Neural progenitor cell (in vitro differentiated cells): ENCODE results near the gene ZFHX3. TPM values are rescaled to one million over a fixed set of nuclear protein-coding genes. Genes with fewer than 3 reads are reported as not detected.
"Not testable (repeated sequence)": the region's sequence is repeated elsewhere in the genome, so short reads cannot be mapped to it uniquely, and the experiment has no call there.

Experiments used
- DNase-seq: peaks from one replicate; pipeline ENCODE4 v3.0.0-alpha.2; 2016; ENCODE audit warnings: low spot score
- H2AFZ ChIP-seq: fragments of 200-600 bp; sonication (generic); replicated peaks from 2 replicates; pipeline ENCODE4 v1.6.1; 2016; ENCODE audit warnings: antibody characterized with exemption
- H3F3A ChIP-seq: fragments of 200-600 bp; sonication (generic); 2 replicates; pipeline ENCODE4 v1.6.1; 2016; ENCODE audit warnings: antibody characterized with exemption, low read depth
- H3K27ac ChIP-seq: fragments of 200-600 bp; sonication (generic); 2 replicates; pipeline ENCODE4 v1.5.1; 2016; ENCODE audit warnings: mild to moderate bottlenecking
- H3K27me3 ChIP-seq: fragments of 200-600 bp; sonication (generic); 2 replicates; pipeline ENCODE4 v1.6.1; 2016; ENCODE audit warnings: mild to moderate bottlenecking, moderate library complexity
- H3K36me3 ChIP-seq: fragments of 200-600 bp; sonication (generic); 2 replicates; pipeline ENCODE4 v1.5.1; 2016
- H3K4me1 ChIP-seq: fragments of 200-600 bp; sonication (generic); 2 replicates; pipeline ENCODE4 v1.6.1; 2016; ENCODE audit warnings: mixed run types
- H3K4me2 ChIP-seq: fragments of 200-600 bp; sonication (generic); 2 replicates; pipeline ENCODE4 v1.6.1; 2016
- H3K4me3 ChIP-seq: fragments of 200-600 bp; sonication (generic); 2 replicates; pipeline ENCODE4 v1.5.1; 2016
- H3K79me2 ChIP-seq: fragments of 200-600 bp; sonication (generic); 2 replicates; pipeline ENCODE4 v1.6.1; 2016; ENCODE audit warnings: low read depth
- H3K9ac ChIP-seq: fragments of 200-600 bp; sonication (generic); 2 replicates; pipeline ENCODE4 v1.6.1; 2016
- H3K9me3 ChIP-seq: fragments of 200-600 bp; sonication (generic); 2 replicates; pipeline ENCODE4 v1.5.1; 2016; ENCODE audit warnings: low read depth
- H4K20me1 ChIP-seq: fragments of 200-600 bp; sonication (generic); 2 replicates; pipeline ENCODE4 v1.6.1; 2016; ENCODE audit warnings: low read depth
- H3K27ac Mint-ChIP-seq: 3 replicates; pipeline ENCODE4 v1.8.0; 2021; ENCODE audit warnings: mixed read lengths
- H3K27me3 Mint-ChIP-seq: 2 replicates; pipeline ENCODE4 v1.8.0; 2022; ENCODE audit warnings: low read depth, mild to moderate bottlenecking, inconsistent platforms, moderate library complexity, mixed read lengths; ENCODE audit not compliant: insufficient read depth
- H3K36me3 Mint-ChIP-seq: 3 replicates; pipeline ENCODE4 v1.8.0; 2021; ENCODE audit warnings: mixed read lengths
- H3K4me1 Mint-ChIP-seq: 3 replicates; pipeline ENCODE4 v1.8.0; 2021; ENCODE audit warnings: mixed read lengths
- H3K4me3 Mint-ChIP-seq: 3 replicates; pipeline ENCODE4 v1.8.0; 2021; ENCODE audit warnings: mild to moderate bottlenecking, moderate library complexity, mixed read lengths
- H3K9me3 Mint-ChIP-seq: 3 replicates; pipeline ENCODE4 v1.8.0; 2020; ENCODE audit warnings: mixed read lengths
- EZH2 ChIP-seq: fragments of 200-600 bp; sonication (generic); IDR thresholded peaks from 2 replicates; pipeline ENCODE4 v1.6.1; 2017; ENCODE audit warnings: antibody characterized with exemption, mild to moderate bottlenecking, moderate library complexity
- EZH2phosphoT487 ChIP-seq: fragments of 200-600 bp; sonication (generic); IDR thresholded peaks from 2 replicates; pipeline ENCODE4 v1.6.1; 2017; ENCODE audit warnings: antibody characterized with exemption
- total RNA-seq: library from RNA; depleted of rRNA; stranded (reverse); fragments of >200 nt; gene quantifications from 2 replicates; pipeline ENCODE4 v1.2.3, GENCODE V29; 2015; ENCODE audit warnings: low replicate concordance
- TF ChIP-seq, protein P1 (sequence below): fragments of 200-600 bp; sonication (generic); IDR thresholded peaks from 2 replicates; pipeline ENCODE4 v1.5.1; 2017; ENCODE audit warnings: antibody characterized with exemption, mild to moderate bottlenecking

ZFHX3 gene
- total RNA-seq, 1 donor from 2014 or later = 2.4 TPM

DNA sequence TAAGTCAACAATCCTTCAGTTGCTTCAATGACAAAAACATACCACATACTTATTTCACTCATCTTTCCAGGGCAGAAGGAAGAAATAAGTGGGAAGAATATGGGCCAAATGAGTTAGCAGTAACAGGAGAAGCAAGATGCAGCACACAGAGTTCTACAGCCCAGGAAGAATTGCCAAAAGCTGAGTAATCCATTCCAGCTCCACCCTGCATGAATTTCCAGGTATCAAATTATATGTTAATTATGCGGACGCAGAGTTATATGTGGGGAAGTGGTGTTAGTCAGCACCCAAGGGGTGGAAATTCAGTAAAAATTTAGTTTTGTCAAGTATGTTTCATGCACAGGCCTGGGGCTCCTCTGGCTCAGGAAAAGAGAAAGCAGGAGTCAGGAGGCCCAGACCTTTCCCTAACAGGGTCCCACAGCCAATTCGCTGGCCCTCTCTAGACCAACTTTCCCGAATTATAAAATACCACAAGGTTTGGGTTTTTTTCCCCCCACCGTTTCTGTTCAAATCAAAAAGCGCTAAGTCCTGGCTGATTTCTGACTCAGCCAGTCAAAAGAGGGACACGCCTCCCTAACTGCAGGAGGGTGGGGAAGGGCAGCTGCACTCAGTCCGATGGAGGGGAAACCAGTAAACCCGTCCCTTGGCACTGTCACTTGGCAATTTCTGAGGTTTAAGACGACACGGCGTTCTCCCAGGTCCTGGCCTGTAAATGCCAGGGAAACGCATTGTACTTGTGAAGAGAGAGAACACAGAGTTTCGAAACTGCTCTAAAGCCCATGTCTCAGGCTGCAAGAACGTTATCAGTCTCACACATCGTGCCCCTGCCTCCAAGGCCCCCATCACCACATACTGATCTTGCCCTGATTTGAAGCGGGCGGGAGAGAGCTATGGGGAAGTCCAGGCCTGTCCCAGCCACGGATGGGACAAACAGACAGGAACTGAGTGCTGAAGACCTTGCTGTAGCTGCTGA, 58.1 kb downstream of the ZFHX3 start:
- Histone ChIP-seq H3F3A (peaks cover 29% of the 10 kb centered on the region), H3K4me2 (peak overlapping the region; percentile 20), H3K27me3 (no peaks in the 10 kb centered on the region), H2AFZ (no peak overlapping the region), H3K4me1 (peaks cover 48% of the 10 kb centered on the region), H4K20me1 (peaks cover 21% of the 10 kb centered on the region), H3K4me3 (no peak overlapping the region), H3K9me3 (no peaks in the 10 kb centered on the region), H3K27ac (no peak overlapping the region), H3K79me2 (no peaks in the 10 kb centered on the region), H3K36me3 (no peaks in the 10 kb centered on the region), H3K9ac (no peak overlapping the region)
- Mint-ChIP-seq H3K27me3 (peaks cover 5% of the 10 kb centered on the region), H3K4me1 (peaks cover 69% of the 10 kb centered on the region), H3K36me3 (no peaks in the 10 kb centered on the region), H3K4me3 (peak overlapping the region; percentile 39), H3K27ac (peak overlapping the region; percentile 58), H3K9me3 (no peaks in the 10 kb centered on the region)
- peak; percentile 45 for DNase-seq
- TF ChIP-seq EZH2 = no peak
- no peak for TF ChIP-seq EZH2phosphoT487
- TF ChIP-seq, protein P1, sequence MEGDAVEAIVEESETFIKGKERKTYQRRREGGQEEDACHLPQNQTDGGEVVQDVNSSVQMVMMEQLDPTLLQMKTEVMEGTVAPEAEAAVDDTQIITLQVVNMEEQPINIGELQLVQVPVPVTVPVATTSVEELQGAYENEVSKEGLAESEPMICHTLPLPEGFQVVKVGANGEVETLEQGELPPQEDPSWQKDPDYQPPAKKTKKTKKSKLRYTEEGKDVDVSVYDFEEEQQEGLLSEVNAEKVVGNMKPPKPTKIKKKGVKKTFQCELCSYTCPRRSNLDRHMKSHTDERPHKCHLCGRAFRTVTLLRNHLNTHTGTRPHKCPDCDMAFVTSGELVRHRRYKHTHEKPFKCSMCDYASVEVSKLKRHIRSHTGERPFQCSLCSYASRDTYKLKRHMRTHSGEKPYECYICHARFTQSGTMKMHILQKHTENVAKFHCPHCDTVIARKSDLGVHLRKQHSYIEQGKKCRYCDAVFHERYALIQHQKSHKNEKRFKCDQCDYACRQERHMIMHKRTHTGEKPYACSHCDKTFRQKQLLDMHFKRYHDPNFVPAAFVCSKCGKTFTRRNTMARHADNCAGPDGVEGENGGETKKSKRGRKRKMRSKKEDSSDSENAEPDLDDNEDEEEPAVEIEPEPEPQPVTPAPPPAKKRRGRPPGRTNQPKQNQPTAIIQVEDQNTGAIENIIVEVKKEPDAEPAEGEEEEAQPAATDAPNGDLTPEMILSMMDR = no peak

DNA sequence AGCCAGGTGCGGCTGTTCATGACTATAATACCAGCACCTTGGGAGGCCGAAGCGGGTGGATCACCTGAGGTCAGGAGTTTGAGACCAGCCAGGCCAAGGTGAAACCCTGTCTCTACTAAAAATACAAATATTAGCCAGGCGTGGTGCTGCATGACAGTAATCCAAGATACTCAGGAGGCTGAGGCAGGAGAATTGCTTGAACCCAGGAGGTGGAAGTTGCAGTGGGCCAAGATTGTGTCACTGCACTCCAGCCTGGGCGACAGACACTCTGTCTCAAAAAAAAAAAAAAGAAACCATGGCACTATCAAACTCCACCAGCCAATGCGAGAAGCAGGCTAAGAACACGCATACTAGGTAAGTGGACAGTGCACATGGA, 58.7 kb downstream of the ZFHX3 start:
- not testable (repeated sequence) for H3K27me3 ChIP-seq, H3K36me3 ChIP-seq, H3K27ac Mint-ChIP-seq, H3K27me3 Mint-ChIP-seq, H3K9me3 Mint-ChIP-seq, H3K9ac ChIP-seq, H3K9me3 ChIP-seq, H2AFZ ChIP-seq, H3K27ac ChIP-seq, H3K4me3 ChIP-seq, H3K36me3 Mint-ChIP-seq, H3K4me3 Mint-ChIP-seq, DNase-seq, H3K79me2 ChIP-seq
- Histone ChIP-seq H3K4me1 (peaks cover 41% of the 10 kb centered on the region), H4K20me1 (peaks cover 14% of the 10 kb centered on the region), H3F3A (peaks cover 22% of the 10 kb centered on the region), H3K4me2 (peak overlapping the region; percentile 20)
- peaks cover 64% of the 10 kb centered on the region for H3K4me1 Mint-ChIP-seq

DNA sequence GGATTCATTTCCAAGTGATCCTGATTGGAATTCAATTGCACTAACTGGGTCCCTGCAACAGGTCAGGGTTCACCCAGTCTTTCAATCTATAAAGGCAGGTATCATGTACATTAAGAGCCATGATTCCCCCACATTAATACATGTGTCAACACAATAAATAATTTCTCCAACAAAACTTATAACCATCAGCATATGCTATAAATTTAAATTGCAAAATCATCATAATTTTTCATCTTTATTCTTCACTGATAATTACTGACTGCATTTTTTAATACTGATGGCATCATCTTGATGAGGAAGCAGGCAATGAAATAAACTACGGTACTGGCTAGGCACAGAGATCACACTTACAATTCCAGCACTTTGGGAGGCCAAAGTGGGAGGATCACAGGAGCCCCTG, 59.4 kb downstream of the ZFHX3 start:
- Histone ChIP-seq H3K79me2 (no peaks in the 10 kb centered on the region), H3F3A (peaks cover 21% of the 10 kb centered on the region), H3K4me1 (peaks cover 36% of the 10 kb centered on the region), H4K20me1 (peaks cover 11% of the 10 kb centered on the region), H3K9me3 (no peaks in the 10 kb centered on the region), H3K27ac (no peak overlapping the region), H2AFZ (no peak overlapping the region), H3K36me3 (no peaks in the 10 kb centered on the region), H3K4me2 (no peak overlapping the region), H3K4me3 (no peak overlapping the region), H3K27me3 (no peaks in the 10 kb centered on the region), H3K9ac (no peak overlapping the region)
- H3K36me3 Mint-ChIP-seq = peaks cover 5% of the 10 kb centered on the region
- no peaks in the 10 kb centered on the region for H3K9me3 Mint-ChIP-seq
- H3K27me3 Mint-ChIP-seq = peaks cover 5% of the 10 kb centered on the region
- TF ChIP-seq, protein P1 = no peak
- TF ChIP-seq EZH2 (no peak), EZH2phosphoT487 (no peak)
- no peak for DNase-seq
- no peak overlapping the region for H3K4me3 Mint-ChIP-seq
- no peak overlapping the region for H3K27ac Mint-ChIP-seq
- H3K4me1 Mint-ChIP-seq = peaks cover 63% of the 10 kb centered on the region

DNA sequence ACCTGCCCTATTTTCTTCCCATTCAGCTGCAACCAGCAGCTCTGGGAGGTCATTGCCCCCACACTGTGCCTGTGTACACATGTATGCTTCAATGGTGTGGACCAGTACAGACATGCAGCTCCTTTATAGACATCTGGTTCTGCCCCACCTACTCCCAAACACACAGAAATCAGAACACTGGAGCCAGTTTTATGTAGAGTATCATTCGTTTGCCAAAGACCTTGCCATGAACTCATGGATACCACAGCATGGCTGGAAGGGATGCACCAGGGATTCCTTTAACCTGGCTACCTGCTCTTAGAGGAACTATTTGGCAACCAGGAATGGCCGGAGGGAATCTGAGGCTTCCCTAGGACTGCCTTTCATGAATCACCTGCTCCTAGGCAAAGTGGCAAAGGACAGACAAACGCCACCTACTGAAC, 60.4 kb downstream of the ZFHX3 start:
- peaks cover 2% of the 10 kb centered on the region for H4K20me1 ChIP-seq
- no peak overlapping the region for H3K4me3 Mint-ChIP-seq
- no peak overlapping the region for H3K9ac ChIP-seq
- no peaks in the 10 kb centered on the region for H3K27me3 Mint-ChIP-seq
- peaks cover 54% of the 10 kb centered on the region for H3K4me1 Mint-ChIP-seq
- TF ChIP-seq EZH2phosphoT487 (no peak), EZH2 (no peak)
- TF ChIP-seq, protein P1 = no peak
- H3F3A ChIP-seq = peaks cover 11% of the 10 kb centered on the region
- peaks cover 27% of the 10 kb centered on the region for H3K4me1 ChIP-seq
- no peak overlapping the region for H3K4me3 ChIP-seq
- no peaks in the 10 kb centered on the region for H3K27me3 ChIP-seq
- no peak overlapping the region for H3K27ac Mint-ChIP-seq
- no peak overlapping the region for H3K27ac ChIP-seq
- H3K9me3 ChIP-seq = no peaks in the 10 kb centered on the region
- no peaks in the 10 kb centered on the region for H3K36me3 ChIP-seq
- no peak overlapping the region for H3K4me2 ChIP-seq
- H2AFZ ChIP-seq = no peak overlapping the region
- DNase-seq = no peak
- H3K79me2 ChIP-seq = no peaks in the 10 kb centered on the region
- H3K36me3 Mint-ChIP-seq = peaks cover 11% of the 10 kb centered on the region
- H3K9me3 Mint-ChIP-seq = peaks cover 2% of the 10 kb centered on the region
